ENCODE results near the gene KCNIP3. TPM values are rescaled to one million over a fixed set of nuclear protein-coding genes. Genes with fewer than 3 reads are reported as not detected.
"Not testable (repeated sequence)": the region's sequence is repeated elsewhere in the genome, so short reads cannot be mapped to it uniquely, and the experiment has no call there.

The KCNIP3 gene
- total RNA-seq, 1 experiment from 2014 or later, result 0.74 TPM

DNA sequence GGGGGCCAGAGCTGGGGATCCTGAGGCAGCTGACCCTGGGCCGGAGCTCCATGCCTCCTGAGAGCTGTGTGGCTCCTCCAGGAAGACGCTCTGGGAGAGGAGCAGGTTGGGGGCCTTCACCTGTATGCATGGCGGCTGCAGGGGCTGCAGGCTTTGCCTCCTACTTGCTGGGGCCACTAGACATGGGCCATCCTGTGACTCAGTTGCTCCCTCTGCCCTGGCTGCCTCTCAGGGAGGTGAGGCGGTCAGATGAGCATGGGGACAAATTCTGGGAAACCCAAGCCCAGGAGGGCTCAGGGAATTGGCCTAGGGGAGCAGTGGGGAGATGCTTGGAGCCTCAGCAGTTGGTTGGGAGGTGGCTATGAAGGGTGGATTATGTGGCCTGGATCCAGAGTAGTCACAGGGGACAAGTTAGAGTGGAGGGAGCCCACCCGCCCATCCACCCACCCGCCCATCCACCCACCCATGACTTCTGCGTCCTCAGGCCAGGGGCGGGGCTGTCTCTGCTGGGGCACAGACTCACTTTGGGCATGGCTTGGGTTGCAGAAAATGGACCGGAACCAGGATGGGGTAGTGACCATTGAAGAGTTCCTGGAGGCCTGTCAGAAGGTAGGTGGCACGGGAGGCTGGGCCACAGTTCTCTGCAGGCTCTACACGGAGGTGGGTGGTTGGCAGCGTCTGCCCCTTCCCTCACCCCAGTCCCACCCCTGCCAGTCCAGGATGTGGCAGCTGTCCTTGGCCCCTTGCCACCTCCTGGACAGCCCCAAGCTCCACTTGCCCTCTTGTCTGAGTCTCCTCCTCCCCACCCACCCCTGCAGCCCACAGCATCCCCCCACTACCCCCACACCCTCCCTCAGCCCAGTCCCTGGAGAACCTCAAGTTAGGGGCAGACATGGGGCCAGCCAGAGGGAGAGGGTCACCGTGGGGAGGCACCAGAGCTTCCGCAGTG is 85.8 kb downstream of the KCNIP3 start:
- DNase-seq (ENCODE audit: low spot score), result no peak

DNA sequence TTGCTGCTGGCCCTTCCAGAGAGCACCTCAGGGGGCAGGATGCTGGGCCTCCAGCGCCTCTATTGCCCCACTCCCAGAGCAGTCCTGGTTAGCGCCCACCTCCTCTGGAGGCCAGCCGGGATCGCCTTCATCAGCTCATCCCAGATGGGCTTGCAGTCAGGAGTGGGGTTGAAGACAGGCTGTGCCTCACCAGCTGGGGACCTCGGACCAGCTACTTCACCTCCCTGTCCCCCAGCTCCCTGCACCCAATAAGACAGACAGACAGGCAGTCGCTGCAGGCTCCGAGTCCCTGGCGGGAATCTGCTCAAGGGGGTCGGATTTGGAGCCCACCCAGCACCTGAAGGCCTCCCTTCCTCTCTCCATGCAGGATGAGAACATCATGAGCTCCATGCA is 86.5 kb downstream of the KCNIP3 start:
- no peak for DNase-seq (ENCODE audit: low spot score)

DNA sequence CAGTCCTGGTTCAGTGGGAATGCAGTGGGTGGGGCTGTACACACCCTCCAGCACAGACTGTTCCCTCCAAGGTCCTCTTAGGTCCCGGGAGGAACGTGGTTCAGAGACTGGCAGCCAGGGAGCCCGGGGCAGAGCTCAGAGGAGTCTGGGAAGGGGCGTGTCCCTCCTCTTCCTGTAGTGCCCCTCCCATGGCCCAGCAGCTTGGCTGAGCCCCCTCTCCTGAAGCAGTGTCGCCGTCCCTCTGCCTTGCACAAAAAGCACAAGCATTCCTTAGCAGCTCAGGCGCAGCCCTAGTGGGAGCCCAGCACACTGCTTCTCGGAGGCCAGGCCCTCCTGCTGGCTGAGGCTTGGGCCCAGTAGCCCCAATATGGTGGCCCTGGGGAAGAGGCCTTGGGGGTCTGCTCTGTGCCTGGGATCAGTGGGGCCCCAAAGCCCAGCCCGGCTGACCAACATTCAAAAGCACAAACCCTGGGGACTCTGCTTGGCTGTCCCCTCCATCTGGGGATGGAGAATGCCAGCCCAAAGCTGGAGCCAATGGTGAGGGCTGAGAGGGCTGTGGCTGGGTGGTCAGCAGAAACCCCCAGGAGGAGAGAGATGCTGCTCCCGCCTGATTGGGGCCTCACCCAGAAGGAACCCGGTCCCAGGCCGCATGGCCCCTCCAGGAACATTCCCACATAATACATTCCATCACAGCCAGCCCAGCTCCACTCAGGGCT is 87.9 kb downstream of the KCNIP3 start:
- no peak for DNase-seq (ENCODE audit: low spot score)

DNA sequence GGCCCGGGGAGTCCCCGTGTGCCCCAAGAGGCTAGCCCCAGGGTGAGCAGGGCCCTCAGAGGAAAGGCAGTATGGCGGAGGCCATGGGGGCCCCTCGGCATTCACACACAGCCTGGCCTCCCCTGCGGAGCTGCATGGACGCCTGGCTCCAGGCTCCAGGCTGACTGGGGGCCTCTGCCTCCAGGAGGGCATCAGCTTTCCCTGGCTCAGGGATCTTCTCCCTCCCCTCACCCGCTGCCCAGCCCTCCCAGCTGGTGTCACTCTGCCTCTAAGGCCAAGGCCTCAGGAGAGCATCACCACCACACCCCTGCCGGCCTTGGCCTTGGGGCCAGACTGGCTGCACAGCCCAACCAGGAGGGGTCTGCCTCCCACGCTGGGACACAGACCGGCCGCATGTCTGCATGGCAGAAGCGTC is 88.4 kb downstream of the KCNIP3 start:
- DNase-seq (ENCODE audit: low spot score), result no peak

DNA sequence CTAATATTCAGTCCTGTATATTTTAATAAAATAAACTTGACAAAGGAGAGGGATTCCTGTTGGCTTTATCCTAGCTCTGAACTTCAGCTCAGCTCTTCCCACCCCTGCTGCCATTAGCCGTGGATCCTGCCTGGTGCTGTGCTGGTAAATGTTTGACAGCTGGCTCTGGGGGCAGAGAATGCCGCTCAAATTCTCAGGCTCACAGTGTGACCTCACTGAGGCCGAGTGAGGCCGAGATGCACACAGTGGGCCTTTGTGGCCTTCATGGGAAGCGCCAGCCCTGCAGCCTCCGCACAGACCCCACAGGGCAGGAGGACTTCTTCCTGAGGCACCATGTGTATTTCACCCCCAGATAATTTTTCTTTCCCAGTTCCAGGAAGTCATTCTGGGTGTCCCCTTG is 88.9 kb downstream of the KCNIP3 start:
- DNase-seq (ENCODE audit: low spot score), result no peak

DNA sequence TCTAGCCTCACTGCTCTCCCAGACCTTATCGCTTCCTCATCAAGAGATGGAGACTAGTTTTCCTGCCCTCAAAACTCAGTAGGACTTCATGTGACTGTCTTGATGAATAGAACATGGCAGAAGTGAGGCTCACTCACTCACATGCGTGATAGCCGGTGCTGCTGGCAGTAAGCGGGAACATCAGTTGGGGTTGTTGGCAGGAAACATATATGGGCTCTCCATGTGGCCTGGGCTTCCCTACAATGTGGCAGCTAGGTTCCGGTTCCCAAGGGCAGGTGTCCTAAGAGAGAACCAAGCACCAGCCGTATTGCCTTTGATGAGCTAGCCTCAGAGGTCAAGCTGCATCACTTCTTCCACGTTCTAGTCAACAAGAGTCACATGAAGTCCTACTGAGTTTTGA is 90.2 kb downstream of the KCNIP3 start:
- no peak for DNase-seq (ENCODE audit: low spot score)

DNA sequence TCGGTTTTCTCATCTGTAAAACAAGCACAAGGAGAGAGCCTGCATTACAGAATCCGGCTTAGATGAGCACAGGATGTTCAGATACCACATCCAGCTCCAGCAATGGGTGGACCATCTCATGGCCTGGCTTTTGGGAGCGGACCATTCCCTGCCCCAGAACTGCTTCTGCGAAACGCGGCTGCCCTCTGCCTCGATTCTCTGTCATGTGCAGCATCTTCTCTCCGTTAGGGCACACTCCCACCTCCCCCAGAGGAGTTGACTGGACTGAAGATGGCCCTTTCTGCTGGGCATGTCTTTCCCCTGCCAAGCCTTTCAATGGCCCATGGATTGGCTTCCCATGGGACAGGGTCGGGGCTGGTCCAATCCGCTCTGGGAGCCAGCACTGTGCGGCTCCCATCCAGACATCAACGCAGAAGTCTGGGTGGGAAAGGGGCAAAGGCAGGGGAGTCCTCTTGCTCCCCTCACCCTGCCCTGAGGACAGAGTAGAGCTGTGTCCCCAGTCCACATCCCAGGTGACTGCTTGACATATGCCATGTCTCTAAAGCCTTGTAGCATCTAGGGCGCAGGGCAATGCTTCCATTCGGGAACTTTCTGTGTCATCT is 91.0 kb downstream of the KCNIP3 start:
- no peak for DNase-seq (ENCODE audit: low spot score)

DNA sequence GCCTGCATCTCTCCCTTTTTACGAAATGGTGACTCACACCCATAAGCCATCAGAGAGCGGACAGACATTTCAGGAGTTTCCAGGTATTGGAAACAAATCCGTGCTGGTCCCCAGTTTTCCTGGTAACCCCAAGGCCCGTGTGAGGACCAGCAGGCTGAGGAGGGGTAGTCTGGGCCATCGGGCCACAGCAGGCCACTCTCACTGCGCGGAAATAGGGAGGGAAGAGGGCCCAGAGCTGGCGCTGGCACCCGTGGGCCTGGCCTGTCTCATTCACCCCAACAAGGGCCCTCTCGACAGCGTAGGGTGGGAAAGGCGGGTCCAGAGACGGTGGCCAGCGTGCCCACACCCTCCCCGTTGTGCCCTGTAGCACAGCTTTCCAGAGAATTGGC is 91.7 kb downstream of the KCNIP3 start:
- DNase-seq (ENCODE audit: low spot score), result no peak

DNA sequence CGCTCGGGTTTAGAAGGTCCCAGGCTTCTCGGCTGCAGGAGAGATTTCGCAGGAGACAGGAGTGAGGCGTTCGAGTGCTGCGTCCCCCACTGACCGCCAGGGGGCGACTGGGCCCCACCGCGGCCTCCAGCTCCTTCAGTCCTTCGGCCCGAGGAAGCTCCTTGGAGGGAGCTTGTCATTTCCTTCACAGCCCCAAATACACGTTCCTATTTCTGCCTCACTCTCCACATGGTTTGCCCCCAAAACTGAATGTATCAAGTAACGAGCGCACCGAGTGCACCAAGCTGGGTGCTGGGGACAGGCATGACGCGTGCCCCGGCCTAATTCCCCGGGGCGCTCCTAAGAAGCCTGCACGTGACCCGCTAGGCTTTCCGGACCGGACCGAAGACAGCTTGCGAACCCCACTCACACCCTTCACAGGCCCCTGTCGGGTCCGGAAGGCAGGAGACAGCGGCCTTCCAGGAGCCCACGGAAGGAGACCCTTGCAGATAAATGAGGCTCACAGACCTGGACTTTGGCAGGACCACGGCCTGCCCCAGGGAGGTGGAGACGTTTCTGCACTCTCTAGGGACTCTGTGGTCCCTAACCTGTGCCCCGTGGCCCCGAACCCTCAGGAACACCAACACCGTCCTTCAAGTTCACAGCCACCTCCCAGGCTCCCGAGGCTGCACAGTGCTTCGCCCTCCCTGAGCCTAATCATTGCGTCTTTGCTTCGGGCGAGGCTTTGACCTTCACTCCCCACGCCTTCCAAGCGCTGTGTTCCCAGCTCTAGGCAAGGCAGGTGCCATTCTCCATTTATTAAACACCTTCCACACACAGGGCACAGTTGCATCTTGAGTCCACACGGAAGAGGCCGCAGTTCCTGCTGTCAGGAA is 92.3 kb downstream of the KCNIP3 start:
- peak; percentile 71 for DNase-seq (ENCODE audit: low spot score)

DNA sequence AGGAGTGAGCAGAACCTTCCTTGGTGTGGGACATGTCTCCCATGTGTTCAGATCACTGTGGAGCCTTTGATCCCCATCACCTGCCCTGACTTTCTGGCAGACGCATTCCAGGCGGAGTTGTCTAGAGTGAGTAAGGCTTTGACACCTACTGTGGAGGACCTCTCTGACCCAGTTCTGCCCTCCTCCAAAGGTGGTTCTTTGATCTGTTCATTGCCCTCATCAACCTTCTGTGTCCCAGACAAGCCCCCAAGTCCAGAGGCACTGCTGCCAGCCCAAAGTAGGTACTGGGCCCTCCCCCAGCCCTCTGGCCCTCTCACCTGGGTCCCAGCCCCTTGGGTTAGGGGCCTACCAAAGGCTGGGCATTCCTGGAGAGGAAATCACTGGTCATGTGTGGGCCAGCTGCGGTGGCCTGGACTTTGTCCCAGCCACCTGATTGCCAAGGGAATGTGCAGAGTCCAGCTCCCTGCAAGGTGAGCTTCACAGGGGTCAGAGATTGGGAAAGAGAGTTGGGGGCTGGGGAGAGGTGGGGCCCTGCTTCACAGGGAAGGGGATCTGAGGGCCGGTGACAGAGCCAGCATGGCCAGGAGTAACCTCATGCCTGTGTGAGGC is 93.2 kb downstream of the KCNIP3 start:
- DNase-seq (ENCODE audit: low spot score), result no peak

DNA sequence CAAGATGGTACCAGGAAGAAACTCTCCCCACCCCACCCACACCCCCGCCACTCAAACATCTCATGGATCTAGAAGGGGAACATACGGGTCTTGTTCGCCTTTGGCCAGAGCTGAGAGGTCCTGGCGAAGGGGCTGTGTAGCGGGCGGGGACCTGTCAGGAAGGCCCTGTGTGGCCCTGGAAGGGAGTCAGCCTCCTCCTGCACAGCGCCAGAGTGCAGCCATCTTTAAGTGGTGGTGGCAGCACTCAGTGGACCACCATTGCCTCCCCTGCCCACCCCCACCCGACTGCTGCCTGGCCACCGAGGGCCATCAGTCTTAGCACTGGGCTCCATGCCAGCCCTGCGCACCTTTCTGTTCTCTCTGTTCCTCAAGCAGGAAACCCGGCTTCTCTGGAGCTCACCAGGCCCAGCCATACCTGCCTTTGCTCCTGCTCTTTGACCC is 93.8 kb downstream of the KCNIP3 start:
- DNase-seq (ENCODE audit: low spot score), result no peak

DNA sequence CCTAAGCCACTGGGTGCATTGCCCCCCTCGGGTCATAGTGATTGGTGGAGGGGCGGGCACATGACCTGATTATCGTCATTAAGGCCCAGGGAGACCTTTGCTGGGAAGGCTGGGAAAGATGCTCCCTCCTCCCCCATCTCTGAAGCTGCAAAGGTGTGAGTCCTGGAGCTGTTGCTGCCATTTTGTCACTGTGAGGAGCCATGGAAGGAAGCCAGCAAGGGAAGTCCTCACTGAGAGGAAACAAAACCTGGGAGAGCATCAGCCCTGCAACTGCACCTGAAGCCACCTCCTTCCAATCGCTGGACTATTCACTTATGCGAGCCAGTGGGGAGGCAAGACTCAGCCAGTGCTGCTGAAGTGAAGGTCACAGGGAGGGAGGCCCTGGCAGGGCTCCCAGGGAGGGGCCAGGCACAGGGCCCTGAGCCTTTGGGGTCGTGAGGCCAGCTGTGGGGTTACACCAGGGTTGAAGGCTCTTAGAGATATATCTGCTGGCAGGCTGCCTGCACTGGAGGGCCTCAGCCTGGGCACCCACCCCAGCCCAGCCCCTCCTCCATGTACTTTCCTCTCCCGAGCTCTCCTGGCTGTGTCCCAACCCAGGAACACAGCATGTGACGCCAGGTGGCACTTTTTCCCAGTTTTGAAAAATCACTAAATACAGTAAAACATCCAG is 94.6 kb downstream of the KCNIP3 start:
- DNase-seq (ENCODE audit: low spot score), result no peak

DNA sequence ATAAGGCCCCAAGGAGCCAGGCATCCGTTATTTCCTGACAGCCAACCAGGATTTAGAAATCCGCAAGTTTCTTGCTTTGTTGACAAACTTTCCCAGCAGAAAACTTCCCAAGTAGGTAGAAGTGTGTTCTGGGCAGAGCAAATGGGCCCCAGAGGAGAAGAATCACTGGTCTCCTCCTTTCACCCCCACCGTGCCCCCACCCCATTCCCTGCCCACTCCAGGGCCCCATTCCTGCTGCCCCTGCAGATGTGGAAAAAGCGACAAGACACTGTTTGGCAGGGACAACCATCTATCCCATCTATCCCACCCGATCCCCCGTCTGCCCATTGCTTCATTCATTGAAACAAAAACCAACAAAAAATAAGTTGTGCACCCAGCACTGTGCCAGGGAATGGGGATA is 95.2 kb downstream of the KCNIP3 start:
- no peak for DNase-seq (ENCODE audit: low spot score)

DNA sequence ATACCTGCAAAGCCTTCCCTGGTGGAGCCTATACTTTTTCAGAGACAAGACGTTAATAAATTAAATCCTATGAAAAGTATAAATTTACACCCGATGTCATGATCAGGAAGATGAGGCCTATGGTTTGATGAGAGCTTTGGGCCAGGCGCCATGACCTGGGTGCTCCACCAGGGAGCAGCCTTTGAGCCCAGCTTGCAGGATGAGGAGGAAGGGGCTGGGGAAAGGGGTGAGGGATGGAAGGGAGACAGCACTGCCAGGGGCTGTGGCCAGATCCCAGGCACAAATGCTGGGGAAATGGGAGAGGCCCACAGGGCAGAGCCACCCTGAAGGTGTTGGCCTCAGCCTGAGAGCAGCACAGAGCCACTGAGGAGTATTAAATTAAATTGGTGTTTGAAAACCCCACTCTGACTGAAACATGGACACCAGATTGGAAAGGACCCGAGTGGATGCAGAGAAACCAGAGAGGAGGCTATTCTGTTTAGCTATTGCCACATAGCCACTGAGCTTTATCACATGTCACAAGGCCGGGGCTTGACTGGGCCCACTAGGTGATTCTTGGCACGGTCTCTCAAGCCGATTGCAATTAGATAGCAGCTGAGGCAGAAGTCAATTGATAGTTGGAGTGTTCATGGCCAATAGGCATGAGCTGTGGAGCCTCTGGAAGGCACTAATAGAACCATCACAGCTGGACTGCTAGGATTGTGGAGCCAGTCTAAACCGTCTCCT is 95.7 kb downstream of the KCNIP3 start:
- DNase-seq (ENCODE audit: low spot score), result no peak

DNA sequence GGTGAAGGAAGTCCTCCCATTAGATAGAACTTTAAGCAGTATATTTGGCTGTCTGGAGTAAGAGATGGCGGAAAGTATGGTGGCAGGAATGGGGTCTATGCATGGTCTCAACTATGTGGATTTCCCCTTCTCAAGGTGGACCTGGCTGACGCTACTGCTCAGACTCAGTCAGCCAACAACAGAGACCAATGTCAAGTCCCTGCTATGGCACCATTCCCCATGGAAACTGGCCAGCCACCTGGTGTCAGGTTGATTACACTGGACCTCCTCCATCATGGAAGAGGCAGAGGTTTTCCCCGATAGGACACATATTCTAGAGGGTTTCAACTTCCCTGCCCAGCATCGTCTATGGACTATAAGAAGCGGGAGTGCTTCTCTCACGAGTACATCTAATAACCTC is 96.8 kb downstream of the KCNIP3 start:
- DNase-seq (ENCODE audit: low spot score), result no peak

DNA sequence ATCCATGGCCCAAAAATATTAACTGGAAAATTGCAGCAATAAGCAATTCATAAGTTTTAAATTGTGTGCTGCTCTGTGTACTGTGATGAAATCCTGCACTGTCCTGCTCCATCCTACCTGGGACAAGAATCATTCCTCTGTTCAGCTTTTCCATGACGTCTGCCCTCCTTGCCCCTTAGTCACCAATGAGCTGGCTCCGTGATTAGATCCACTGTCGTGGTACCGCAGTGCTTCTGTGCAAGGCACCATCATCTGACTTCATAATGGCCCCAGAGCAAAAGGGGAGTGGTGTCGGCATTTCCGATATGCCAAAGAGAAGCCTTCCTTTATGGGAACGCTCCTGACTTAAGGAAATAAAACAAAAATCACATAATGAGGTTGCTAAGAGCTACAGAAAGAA is 101.9 kb downstream of the KCNIP3 start:
- DNase-seq (ENCODE audit: low spot score), result no peak

DNA sequence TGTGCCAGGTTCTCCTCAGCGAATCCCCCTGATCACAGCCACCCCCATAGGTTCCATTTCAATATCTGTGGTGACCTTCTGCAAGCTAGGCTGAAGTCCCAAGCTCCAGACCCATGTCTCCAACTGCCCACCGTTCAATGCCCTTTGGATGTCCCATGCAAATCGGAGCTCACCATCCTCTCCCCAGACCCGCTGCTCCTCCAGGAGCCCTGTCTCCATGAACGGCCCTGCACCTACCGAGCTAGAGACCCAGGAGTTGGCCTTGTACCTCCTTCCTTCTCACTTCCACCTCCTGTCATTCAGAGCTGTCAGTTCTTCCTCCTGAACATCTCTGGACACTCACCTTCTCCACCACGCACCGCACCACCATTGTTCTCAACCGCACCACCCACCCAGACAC is 104.3 kb downstream of the KCNIP3 start:
- no peak for DNase-seq (ENCODE audit: low spot score)

DNA sequence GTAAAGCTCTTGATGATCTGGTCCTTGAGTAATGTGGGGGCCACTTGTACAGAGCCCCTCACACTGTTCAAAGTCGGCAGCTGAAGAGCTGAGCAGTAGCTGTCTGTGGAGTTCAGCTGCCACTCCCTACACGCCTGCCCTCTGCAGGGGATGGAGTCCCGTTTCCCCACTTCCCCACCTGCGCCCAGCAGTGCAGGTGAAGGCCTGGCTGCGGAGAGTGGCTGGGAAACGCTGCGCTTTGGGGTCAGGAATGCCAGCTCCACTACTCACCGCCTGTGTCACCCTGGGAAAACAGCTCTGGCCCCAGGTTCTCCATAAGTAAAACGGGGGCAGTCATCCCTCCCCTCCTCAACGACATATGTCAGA is 104.8 kb downstream of the KCNIP3 start:
- DNase-seq (ENCODE audit: low spot score), result not testable (repeated sequence)

DNA sequence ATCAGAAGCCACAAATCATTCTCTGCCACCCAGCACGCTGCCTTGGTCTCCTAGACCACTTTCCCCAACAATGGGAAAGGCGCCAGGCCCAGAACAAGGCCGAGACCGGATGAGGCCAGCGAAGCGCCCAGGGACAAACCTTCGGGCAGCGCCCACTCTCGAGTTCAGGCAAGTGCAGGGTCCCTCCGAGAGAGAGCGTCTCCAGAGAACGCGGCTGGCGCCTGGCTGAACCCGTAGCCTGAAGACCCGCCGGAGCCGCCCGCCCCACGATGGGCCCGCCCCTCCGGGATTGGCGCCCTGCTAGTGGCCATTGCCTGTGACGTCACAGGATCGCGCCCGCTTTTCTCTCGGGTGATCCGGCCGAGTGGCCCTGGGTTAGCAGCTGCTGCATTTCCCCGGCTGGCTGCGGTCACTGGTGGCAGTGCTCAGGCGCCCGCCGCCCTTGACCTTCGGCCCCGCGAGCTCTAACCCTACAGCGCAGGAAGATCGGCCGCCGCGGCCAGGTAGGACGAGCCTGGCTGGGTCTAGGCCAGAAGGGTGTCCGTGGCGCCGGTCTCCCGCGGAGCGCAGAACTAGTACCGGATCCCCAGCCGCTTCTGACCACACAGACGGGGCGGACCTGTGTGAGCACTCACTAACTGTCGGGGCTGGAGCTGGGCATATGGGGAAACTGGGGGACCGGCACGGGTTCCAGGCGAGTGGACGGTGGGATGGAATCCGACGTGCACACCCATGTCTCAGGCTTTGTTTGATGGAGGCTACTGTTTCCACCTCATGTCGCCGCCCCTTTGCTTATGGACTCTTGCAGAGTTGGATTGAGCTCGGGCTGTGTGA is 105.4 kb downstream of the KCNIP3 start, which contains the start of gene FAHD2A:
FAHD2A (plus strand) TSS at position 339 of the 834 bp plus-strand sequence. CDS start 2,851 bp downstream, outside the sequence.
- peak; percentile 94 for DNase-seq (ENCODE audit: low spot score)

Measured in HT-29 (cell line).